HFFc6 (cell line): ENCODE results near the gene MR1. TPM values are rescaled to one million over a fixed set of nuclear protein-coding genes. Genes with fewer than 3 reads are reported as not detected.

Experiments used
- DNase-seq: peaks from one replicate; pipeline ENCODE4 v3.0.0-alpha.2; 2018
- H3K27ac Mint-ChIP-seq: 2 replicates; pipeline ENCODE4 v1.8.0; 2020; ENCODE audit warnings: mild to moderate bottlenecking, mixed read lengths
- H3K27me3 Mint-ChIP-seq: 2 replicates; pipeline ENCODE4 v1.8.0; 2021; ENCODE audit warnings: mild to moderate bottlenecking, moderate library complexity, mixed read lengths; ENCODE audit not compliant: insufficient read depth
- H3K36me3 Mint-ChIP-seq: 2 replicates; pipeline ENCODE4 v1.8.0; 2021; ENCODE audit warnings: low read depth, mixed read lengths
- H3K4me1 Mint-ChIP-seq: 2 replicates; pipeline ENCODE4 v1.8.0; 2020; ENCODE audit warnings: low read depth, mixed read lengths
- H3K4me3 Mint-ChIP-seq: 2 replicates; pipeline ENCODE4 v1.8.0; 2020; ENCODE audit warnings: mild to moderate bottlenecking, moderate library complexity, mixed read lengths
- H3K9me3 Mint-ChIP-seq: 2 replicates; pipeline ENCODE4 v1.8.0; 2020; ENCODE audit warnings: mild to moderate bottlenecking, mixed read lengths
- CTCF ChIP-seq: fragments of 200-600 bp; sonication (generic); IDR thresholded peaks from 2 replicates; pipeline ENCODE4 v1.5.0; 2021; ENCODE audit warnings: antibody characterized with exemption, mild to moderate bottlenecking
- total RNA-seq, 6 experiments: library from RNA; stranded (reverse); fragmentation: NEBNext Ultra II Directional; extraction: Animal tissue kit (Norgen Biotek cat#: 25700); gene quantifications; 2 replicates in 1 of 6; 3 replicates in 5 of 6; pipeline ENCODE4 v1.2.3, GENCODE V29; 2021

MR1 gene
- total RNA-seq, 6 experiments from 2014 or later = 27.2 to 39.2 (median 32.2) TPM

GRCh38 chr1:181021811-181022434 is 11.9 kb upstream of the MR1 start:
- Mint-ChIP-seq H3K9me3 (no peaks in the 10 kb centered on the region), H3K4me3 (peak overlapping the region; percentile 98), H3K4me1 (peaks cover 32% of the 10 kb centered on the region), H3K27ac (peak overlapping the region; percentile 92), H3K36me3 (peaks cover 6% of the 10 kb centered on the region), H3K27me3 (no peaks in the 10 kb centered on the region; the same call in 1 of the 2 replicates)
- peak; percentile 65 for DNase-seq
- peak; percentile 23 for TF ChIP-seq CTCF

GRCh38 chr1:181023265-181024057 is 10.3 kb upstream of the MR1 start:
- no peak for DNase-seq
- Mint-ChIP-seq H3K4me3 (peak overlapping the region; percentile 98), H3K4me1 (peaks cover 41% of the 10 kb centered on the region), H3K27ac (peak overlapping the region; percentile 92), H3K9me3 (no peaks in the 10 kb centered on the region), H3K27me3 (no peaks in the 10 kb centered on the region; the same call in 1 of the 2 replicates), H3K36me3 (peaks cover 6% of the 10 kb centered on the region; the same call in 1 of the 2 replicates)
- no peak for TF ChIP-seq CTCF

GRCh38 chr1:181028196-181028595 is 5.6 kb upstream of the MR1 start:
- Mint-ChIP-seq H3K27ac (peak overlapping the region; percentile 25), H3K36me3 (no peaks in the 10 kb centered on the region), H3K27me3 (no peaks in the 10 kb centered on the region), H3K4me3 (peak overlapping the region; percentile 1; the same call in 1 of the 2 replicates), H3K9me3 (no peaks in the 10 kb centered on the region), H3K4me1 (peaks cover 24% of the 10 kb centered on the region)
- peak; percentile 77 for DNase-seq
- no peak for TF ChIP-seq CTCF

- no peak for TF ChIP-seq CTCF
- Mint-ChIP-seq H3K4me1 (peaks cover 29% of the 10 kb centered on the region), H3K9me3 (no peaks in the 10 kb centered on the region), H3K27ac (peak overlapping the region; percentile 8; the same call in 1 of the 2 replicates), H3K4me3 (peak overlapping the region; percentile 1; the same call in 1 of the 2 replicates), H3K36me3 (no peaks in the 10 kb centered on the region), H3K27me3 (no peaks in the 10 kb centered on the region)
- no peak for DNase-seq
Measured at GRCh38 chr1:181028615-181029014, 5.2 kb upstream of the MR1 start.

- H3K9me3 Mint-ChIP-seq = no peaks in the 10 kb centered on the region
- peak overlapping the region; percentile 98 for H3K27ac Mint-ChIP-seq
- H3K27me3 Mint-ChIP-seq = no peaks in the 10 kb centered on the region
Measured at GRCh38 chr1:181032535-181032934, 1.2 kb upstream of the MR1 start.

More at GRCh38 chr1:181032535-181032934, 1.2 kb upstream of the MR1 start:
- Mint-ChIP-seq H3K4me1 (peaks cover 52% of the 10 kb centered on the region), H3K4me3 (no peak overlapping the region), H3K36me3 (no peaks in the 10 kb centered on the region)
- no peak for DNase-seq
- TF ChIP-seq CTCF = no peak
